ENCODE measurements around the gene DENND10. TPM values are rescaled to one million over a fixed set of nuclear protein-coding genes. Genes with fewer than 3 reads are reported as not detected.

Gene DENND10, protein sequence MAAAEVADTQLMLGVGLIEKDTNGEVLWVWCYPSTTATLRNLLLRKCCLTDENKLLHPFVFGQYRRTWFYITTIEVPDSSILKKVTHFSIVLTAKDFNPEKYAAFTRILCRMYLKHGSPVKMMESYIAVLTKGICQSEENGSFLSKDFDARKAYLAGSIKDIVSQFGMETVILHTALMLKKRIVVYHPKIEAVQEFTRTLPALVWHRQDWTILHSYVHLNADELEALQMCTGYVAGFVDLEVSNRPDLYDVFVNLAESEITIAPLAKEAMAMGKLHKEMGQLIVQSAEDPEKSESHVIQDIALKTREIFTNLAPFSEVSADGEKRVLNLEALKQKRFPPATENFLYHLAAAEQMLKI
- 77.1 and 82.6 TPM in 2 replicates for total RNA-seq (2014; rRNA removed; shearing (Covaris generic))

DNA sequence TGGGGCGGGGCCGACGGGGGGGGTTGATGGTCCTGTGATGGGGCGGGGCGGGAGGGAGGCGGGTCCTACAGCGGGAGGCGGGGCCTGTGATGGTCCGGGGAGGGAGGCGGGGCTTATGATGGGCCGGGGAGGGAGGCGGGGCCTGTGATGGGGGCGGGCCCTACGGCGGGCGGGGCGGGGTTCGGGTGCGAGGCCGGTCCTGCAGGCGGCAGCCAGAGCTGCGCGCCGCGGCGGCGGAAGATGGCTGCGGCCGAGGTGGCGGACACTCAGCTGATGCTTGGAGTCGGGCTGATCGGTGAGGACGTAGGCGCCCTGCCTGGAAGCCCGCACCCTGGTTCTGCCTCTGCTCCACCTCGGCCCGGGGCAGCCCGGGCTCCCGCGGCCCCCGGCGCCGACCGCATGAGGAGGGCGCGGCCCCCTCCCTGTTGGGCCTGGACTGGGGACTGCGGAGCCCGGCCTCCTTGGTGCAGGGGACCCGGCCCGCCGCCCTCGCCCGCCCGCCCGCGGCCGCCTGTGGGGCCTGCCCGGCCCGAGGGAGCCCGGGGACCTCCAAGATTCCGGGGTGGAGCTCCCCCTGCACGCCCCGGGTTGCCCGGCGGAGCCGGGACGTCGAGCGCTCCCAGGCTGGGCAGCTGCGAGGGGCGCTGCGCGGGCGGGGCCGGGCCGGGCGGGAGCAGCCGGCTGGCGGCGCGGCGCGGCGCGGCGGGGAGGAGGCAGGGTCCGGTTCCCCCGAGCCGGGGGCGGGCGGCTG is at the start of gene DENND10:
TSS of gene DENND10 (plus strand) at position 211 of the 751 bp plus-strand sequence. CDS start at position 241, 30 bp downstream.
- peak within 1 kb of the TSS; percentile 87 for H3K4me3 ChIP-seq (ENCODE audit: insufficient read depth, low read depth, low read length)
- H3K27me3 ChIP-seq (ENCODE audit: control insufficient read depth, insufficient read depth, low read length): no peaks in the 10 kb centered on the region
- peaks cover under 1% of the 10 kb centered on the region for H3K36me3 ChIP-seq (replicated peaks; ENCODE audit: control insufficient read depth, insufficient read depth, low read length)
- DNase-seq: peak; percentile 100

DNA sequence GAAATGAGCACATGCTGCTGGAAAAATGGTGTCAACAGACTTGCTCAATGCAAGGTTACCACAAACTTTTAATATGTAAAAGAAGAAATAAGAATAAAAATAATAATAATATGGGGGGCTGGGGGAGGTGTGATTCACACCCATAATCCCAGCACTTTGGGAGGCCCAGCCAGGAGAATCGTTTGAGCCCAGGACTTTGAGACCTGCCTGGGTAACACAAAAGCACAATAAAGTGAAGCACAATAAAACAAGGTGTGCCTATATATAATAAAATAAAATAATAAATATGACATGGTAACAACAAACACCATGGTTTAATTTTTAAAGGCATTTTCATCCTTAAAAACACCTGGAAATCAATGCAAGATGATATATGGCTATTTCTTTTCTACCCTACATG is 48.4 kb upstream of the DENND10 start:
- Histone ChIP-seq H3K4me3 (ENCODE audit: insufficient read depth, low read depth, low read length) (no peak overlapping the region), H3K27me3 (ENCODE audit: control insufficient read depth, insufficient read depth, low read length) (no peaks in the 10 kb centered on the region), H3K36me3 (replicated peaks; ENCODE audit: control insufficient read depth, insufficient read depth, low read length) (peaks cover 64% of the 10 kb centered on the region)
- DNase-seq: no peak

DNA sequence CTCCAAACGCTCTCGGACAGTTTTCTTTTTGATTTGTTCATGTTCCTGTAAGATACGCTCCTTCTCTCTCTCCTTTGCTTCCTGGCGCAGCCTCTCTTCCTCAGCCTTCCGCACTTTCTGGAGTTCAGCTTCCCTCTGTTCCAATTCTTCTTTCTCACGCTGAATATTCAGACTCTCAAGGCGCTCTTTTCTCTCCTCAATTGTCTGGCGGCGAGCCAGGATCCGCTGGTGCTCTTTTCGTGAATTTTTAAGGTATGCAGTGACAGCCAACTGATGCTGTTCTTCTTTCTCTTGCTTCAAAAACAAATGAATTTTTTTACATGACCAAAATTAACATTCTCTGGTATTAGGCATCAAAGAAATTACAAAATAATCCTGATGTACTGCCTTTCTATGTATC is 45.9 kb upstream of the DENND10 start:
- H3K4me3 ChIP-seq (ENCODE audit: insufficient read depth, low read depth, low read length): no peak overlapping the region

GRCh38 chr10:119059557-119059956 is 44.4 kb upstream of the DENND10 start:
- no peak for DNase-seq
- H3K27me3 ChIP-seq (ENCODE audit: control insufficient read depth, insufficient read depth, low read length): no peaks in the 10 kb centered on the region
- H3K4me3 ChIP-seq (ENCODE audit: insufficient read depth, low read depth, low read length): no peak overlapping the region
- peaks cover 60% of the 10 kb centered on the region for H3K36me3 ChIP-seq (replicated peaks; ENCODE audit: control insufficient read depth, insufficient read depth, low read length)

More for the DNA sequence above, 45.9 kb upstream of the DENND10 start:
- DNase-seq: no peak
- H3K27me3 ChIP-seq (ENCODE audit: control insufficient read depth, insufficient read depth, low read length): no peaks in the 10 kb centered on the region
- H3K36me3 ChIP-seq (replicated peaks; ENCODE audit: control insufficient read depth, insufficient read depth, low read length): peaks cover 60% of the 10 kb centered on the region

DNA sequence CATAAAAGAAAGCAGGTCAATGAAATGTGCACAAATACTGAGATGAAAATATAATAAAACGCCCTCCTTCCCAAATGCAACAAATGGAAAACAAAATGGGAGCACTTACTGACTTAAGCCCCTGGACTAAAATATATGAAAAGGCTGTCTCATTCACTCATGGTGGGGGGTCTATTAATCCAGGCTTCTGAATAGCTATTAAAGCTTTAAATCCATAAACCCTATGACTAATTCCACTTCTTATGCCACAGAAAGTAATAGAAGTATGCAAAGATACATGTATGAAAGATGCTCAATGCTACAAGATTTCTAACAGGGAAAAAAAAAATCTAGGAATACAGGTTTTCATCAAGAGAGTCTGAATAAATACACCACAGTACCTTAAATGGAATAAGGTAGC is 43.8 kb upstream of the DENND10 start:
- Histone ChIP-seq H3K27me3 (ENCODE audit: control insufficient read depth, insufficient read depth, low read length) (no peaks in the 10 kb centered on the region), H3K36me3 (replicated peaks; ENCODE audit: control insufficient read depth, insufficient read depth, low read length) (peaks cover 60% of the 10 kb centered on the region), H3K4me3 (ENCODE audit: insufficient read depth, low read depth, low read length) (no peak overlapping the region)
- DNase-seq: no peak

DNA sequence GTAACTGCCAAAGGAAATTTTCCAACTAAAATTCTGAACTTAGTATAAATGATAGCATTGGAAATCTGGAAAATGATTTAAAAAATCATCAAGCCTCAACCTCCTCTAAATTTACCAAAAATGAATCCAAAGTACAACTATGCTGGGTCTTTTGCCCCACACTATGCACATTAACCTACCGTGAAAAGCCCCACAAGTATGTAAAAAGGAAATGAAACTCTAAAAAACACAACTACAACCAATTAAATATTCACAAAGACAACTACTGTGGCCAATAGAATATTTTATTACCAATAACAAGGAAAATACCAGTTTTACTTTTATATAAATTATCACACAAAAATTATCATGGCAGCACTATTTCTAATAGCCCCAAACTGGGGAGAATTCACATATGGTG is 42.6 kb upstream of the DENND10 start:
- Histone ChIP-seq H3K27me3 (ENCODE audit: control insufficient read depth, insufficient read depth, low read length) (no peaks in the 10 kb centered on the region), H3K36me3 (replicated peaks; ENCODE audit: control insufficient read depth, insufficient read depth, low read length) (peaks cover 58% of the 10 kb centered on the region), H3K4me3 (ENCODE audit: insufficient read depth, low read depth, low read length) (no peak overlapping the region)
- DNase-seq: no peak

- no peaks in the 10 kb centered on the region for H3K27me3 ChIP-seq (ENCODE audit: control insufficient read depth, insufficient read depth, low read length)
- peaks cover 58% of the 10 kb centered on the region for H3K36me3 ChIP-seq (replicated peaks; ENCODE audit: control insufficient read depth, insufficient read depth, low read length)
- DNase-seq: no peak
- no peak overlapping the region for H3K4me3 ChIP-seq (ENCODE audit: insufficient read depth, low read depth, low read length)
These were observed 42.0 kb upstream of the DENND10 start for GRCh38 chr10:119061926-119062325.

GRCh38 chr10:119070395-119071165 is 33.3 kb upstream of the DENND10 start:
- no peak for DNase-seq
- peaks cover 46% of the 10 kb centered on the region for H3K36me3 ChIP-seq (replicated peaks; ENCODE audit: control insufficient read depth, insufficient read depth, low read length)

DNA sequence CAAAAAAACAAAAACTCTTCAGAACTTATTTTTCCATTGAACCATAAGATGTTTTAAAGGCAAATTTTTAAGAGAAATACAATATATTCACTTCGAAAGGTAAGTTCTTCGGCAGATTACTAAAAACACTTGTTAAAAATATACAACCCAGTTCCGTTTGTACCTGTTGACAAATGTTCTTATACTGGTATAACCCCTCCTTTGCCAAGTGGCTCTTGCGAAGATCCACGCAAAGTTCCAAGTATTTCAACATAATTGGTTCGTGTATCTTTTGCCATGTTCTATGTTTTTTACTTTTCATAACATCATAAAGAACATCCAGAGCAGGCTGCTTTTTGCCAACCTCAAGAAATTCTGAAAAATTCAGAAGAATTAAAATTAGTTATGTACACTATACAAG is 30.3 kb upstream of the DENND10 start:
- no peak for DNase-seq
- Histone ChIP-seq H3K36me3 (replicated peaks; ENCODE audit: control insufficient read depth, insufficient read depth, low read length) (peaks cover 34% of the 10 kb centered on the region), H3K4me3 (ENCODE audit: insufficient read depth, low read depth, low read length) (no peak overlapping the region), H3K27me3 (ENCODE audit: control insufficient read depth, insufficient read depth, low read length) (no peaks in the 10 kb centered on the region)

More at GRCh38 chr10:119070395-119071165, 33.3 kb upstream of the DENND10 start:
- Histone ChIP-seq H3K27me3 (ENCODE audit: control insufficient read depth, insufficient read depth, low read length) (no peaks in the 10 kb centered on the region), H3K4me3 (ENCODE audit: insufficient read depth, low read depth, low read length) (no peak overlapping the region)

DNA sequence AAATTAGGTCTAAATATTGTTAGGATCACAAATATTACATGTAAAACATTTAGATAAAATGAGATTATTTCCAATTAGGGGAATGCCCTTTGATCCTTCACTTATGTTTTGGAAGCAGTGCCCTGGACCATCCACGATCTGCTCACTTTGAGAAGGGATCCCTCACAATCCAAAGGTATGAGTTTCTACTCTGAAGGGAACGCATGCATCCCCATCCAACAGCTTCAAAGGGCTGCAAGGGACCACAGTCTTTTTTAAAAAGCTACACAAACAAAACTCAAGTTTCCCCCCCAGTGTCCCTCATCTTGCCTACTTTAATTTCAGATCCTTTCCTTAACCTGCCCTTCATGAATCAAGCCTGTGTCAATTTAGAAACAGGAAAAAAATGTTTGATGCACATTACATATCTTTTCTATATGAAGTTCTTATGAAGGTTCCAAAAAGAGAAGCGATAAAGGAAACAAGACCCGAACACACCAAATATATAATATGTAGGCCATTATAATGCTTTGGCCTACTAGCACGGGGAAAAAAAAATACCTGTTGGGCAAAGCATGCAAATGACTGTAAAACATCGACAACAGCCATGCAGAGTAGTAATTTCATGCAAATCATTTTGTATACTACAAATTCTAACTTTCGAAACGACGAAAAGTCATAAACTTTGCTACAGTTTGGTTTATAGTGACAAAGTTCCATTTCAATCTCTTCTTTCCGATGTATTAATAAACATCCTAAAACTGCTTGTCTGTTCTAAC is 25.3 kb upstream of the DENND10 start:
- Histone ChIP-seq H3K36me3 (replicated peaks; ENCODE audit: control insufficient read depth, insufficient read depth, low read length) (peaks cover 2% of the 10 kb centered on the region; the same call in 1 of the 2 replicates), H3K4me3 (ENCODE audit: insufficient read depth, low read depth, low read length) (peak overlapping the region; percentile 99; the same call in 1 of the 2 replicates), H3K27me3 (ENCODE audit: control insufficient read depth, insufficient read depth, low read length) (no peaks in the 10 kb centered on the region)
- DNase-seq: no peak

DNA sequence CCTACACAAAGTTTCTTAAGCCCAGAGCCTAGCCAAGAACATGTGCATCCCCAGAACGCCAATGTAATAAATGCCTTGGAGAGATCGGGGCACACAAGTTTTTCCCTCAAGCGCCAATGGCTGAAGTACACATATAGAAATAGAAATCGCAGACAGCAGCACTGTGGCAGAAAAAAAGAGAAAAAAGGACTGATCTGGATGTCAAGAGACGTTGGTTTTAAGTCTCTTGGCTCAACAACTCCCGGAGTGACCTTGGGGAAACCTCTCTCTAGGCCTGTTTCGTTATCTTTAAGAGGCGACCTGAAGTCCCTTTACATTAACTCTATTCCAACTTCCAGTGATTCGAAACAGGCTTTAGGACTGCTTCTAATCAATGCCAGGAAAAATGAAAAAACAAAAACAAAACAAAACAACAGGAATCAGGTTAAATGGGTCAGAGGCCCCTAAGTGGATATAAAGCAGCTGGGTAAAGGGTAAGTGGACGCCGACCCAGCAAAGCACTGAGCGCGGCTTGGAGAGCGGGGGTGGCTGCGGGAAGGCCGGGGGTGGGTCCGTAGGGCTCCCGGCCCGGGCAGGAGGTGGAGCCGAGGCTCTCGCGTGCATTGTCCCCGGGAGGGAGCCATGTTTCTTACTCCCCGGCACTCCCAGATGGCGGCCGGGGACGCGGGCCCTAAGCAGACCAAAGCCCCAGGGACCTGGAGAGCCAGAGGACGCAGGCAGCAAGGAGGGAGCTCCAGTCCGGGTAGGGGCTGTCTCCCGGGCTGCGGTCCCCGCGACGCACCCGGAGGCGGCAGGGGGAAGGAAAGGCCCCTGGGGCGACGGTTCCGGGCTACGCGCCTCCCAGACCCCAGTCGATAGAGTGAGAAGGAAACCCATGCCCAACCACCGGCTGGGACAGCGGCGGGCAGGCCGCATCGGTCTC is 24.1 kb upstream of the DENND10 start:
- Histone ChIP-seq H3K27me3 (ENCODE audit: control insufficient read depth, insufficient read depth, low read length) (no peaks in the 10 kb centered on the region), H3K4me3 (ENCODE audit: insufficient read depth, low read depth, low read length) (peak overlapping the region; percentile 99), H3K36me3 (replicated peaks; ENCODE audit: control insufficient read depth, insufficient read depth, low read length) (peaks cover 2% of the 10 kb centered on the region; the same call in 1 of the 2 replicates)
- DNase-seq: peak; percentile 86

GRCh38 chr10:119080521-119081259 is 23.2 kb upstream of the DENND10 start, which contains the start of gene EIF3A:
EIF3A (minus strand) TSS chr10:119080817; CDS start chr10:119080676, 141 bp downstream.
- Histone ChIP-seq H3K4me3 (ENCODE audit: insufficient read depth, low read depth, low read length) (peak within 1 kb of the TSS; percentile 99), H3K27me3 (ENCODE audit: control insufficient read depth, insufficient read depth, low read length) (no peaks in the 10 kb centered on the region), H3K36me3 (replicated peaks; ENCODE audit: control insufficient read depth, insufficient read depth, low read length) (peaks cover 2% of the 10 kb centered on the region; the same call in 1 of the 2 replicates)
- peak; percentile 97 for DNase-seq

Measured in H7 (cell line).